ENCODE measurements around the gene STX5.
A peak's percentile ranks its signal among the peaks of the same experiment; 100 is the strongest.

STX5 gene

DNA sequence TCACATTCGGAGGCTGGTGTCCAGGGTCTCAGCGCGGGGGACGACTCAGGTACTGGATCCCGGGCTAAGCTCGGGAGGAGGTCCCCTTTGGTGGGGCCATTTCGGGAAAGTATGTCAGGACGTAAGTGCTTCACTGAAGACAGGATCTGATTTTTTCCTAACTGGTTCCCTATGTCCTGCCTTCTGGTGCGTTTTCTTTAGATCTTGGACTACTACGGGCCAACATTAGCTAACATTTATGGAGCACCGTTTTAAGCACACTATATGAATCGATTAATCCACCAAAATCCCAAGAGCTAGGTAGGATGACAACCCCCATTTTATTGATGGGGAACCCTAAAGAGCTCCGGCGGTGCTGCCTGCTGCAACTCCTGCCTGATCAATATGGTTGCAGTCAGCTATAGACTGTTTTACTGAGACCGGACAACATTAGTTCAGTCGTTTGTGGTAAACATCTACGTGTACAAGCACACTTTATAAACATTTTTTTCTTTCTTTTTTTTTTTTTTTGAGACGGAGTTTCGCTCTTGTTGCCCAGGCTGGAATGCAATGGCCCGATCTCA is 24.6 kb upstream of the STX5 start:
- Histone ChIP-seq H3K9me3 (ENCODE audit: insufficient read depth, low read length, severe bottlenecking) (no peaks in the 10 kb centered on the region), H3K4me2 (ENCODE audit: insufficient read depth, low read length) (peak overlapping the region; percentile 86), H3K4me3 (ENCODE audit: low read depth in 1 of 2, low read length in 2 of 2) (peak overlapping the region; percentile 47 to 59), H3K27me3 (ENCODE audit: insufficient read depth, low read length, poor library complexity) (no peaks in the 10 kb centered on the region), H3K36me3 (ENCODE audit: insufficient read depth, low read length) (peaks cover 41% of the 10 kb centered on the region), H3K27ac (ENCODE audit: low read length) (peak overlapping the region; percentile 96), H3K4me1 (ENCODE audit: insufficient read depth, low read length) (peaks cover 51% of the 10 kb centered on the region), H4K20me1 (ENCODE audit: insufficient read depth, low read length) (peaks cover 38% of the 10 kb centered on the region), H3K79me2 (ENCODE audit: insufficient read depth, low read length) (peaks cover 82% of the 10 kb centered on the region), H2AFZ (ENCODE audit: low read depth, low read length) (peak overlapping the region; percentile 93), H3K9ac (ENCODE audit: low read depth, low read length) (peak overlapping the region; percentile 80)
- ATAC-seq (ENCODE audit: insufficient read depth, low read depth) = peak; percentile 8; the same call in 1 of the 3 replicates
- no peak for DNase-seq
- no peak for TF ChIP-seq EZH2 (IDR thresholded peaks at IDR 0.05; ENCODE audit: borderline replicate concordance, low read depth, low read length, severe bottlenecking)
- TF ChIP-seq, protein P1, sequence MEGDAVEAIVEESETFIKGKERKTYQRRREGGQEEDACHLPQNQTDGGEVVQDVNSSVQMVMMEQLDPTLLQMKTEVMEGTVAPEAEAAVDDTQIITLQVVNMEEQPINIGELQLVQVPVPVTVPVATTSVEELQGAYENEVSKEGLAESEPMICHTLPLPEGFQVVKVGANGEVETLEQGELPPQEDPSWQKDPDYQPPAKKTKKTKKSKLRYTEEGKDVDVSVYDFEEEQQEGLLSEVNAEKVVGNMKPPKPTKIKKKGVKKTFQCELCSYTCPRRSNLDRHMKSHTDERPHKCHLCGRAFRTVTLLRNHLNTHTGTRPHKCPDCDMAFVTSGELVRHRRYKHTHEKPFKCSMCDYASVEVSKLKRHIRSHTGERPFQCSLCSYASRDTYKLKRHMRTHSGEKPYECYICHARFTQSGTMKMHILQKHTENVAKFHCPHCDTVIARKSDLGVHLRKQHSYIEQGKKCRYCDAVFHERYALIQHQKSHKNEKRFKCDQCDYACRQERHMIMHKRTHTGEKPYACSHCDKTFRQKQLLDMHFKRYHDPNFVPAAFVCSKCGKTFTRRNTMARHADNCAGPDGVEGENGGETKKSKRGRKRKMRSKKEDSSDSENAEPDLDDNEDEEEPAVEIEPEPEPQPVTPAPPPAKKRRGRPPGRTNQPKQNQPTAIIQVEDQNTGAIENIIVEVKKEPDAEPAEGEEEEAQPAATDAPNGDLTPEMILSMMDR (IDR thresholded peaks at IDR 0.05; ENCODE audit: borderline replicate concordance, extremely low read depth, low read length, poor library complexity, severe bottlenecking) = no peak

DNA sequence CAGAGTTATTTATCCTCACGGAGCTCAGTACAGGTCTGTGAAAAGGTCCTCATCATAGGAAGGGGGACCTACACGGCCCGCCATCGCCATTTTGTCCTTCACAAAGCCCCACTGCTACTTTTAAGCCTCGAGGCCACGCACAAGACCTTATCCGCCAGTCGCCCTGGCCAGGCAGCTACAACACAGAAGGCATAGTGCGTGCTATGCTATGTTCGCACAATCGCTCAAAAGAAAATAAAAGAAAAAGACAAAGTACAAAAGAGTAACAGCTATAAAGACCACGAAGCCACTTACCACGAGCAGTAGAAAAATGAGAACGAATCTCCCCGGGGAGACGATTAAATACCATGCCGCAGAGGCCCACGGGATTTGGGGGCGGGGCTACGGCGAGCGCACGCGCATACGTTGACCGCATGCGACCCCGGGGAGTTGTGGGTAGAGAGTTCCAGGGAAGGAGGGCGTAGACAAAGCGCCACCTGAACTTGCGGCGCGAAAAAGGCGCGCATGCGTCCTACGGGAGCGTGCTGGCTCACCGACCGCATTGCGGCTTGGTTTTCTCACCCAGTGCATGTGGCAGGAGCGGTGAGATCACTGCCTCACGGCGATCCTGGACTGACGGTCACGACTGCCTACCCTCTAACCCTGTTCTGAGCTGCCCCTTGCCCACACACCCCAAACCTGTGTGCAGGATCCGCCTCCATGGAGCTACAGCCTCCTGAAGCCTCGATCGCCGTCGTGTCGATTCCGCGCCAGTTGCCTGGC is 23.9 kb upstream of the STX5 start:
- Histone ChIP-seq H3K27me3 (ENCODE audit: insufficient read depth, low read length, poor library complexity) (no peaks in the 10 kb centered on the region), H2AFZ (ENCODE audit: low read depth, low read length) (peak overlapping the region; percentile 93), H3K9me3 (ENCODE audit: insufficient read depth, low read length, severe bottlenecking) (no peaks in the 10 kb centered on the region), H3K79me2 (ENCODE audit: insufficient read depth, low read length) (peaks cover 75% of the 10 kb centered on the region), H3K36me3 (ENCODE audit: insufficient read depth, low read length) (peaks cover 43% of the 10 kb centered on the region), H3K4me2 (ENCODE audit: insufficient read depth, low read length) (peak overlapping the region; percentile 86), H4K20me1 (ENCODE audit: insufficient read depth, low read length) (peaks cover 40% of the 10 kb centered on the region), H3K27ac (ENCODE audit: low read length) (peak overlapping the region; percentile 96), H3K4me3 (ENCODE audit: low read depth in 1 of 2, low read length in 2 of 2) (peak overlapping the region; percentile 59 to 73), H3K4me1 (ENCODE audit: insufficient read depth, low read length) (peaks cover 45% of the 10 kb centered on the region), H3K9ac (ENCODE audit: low read depth, low read length) (peak overlapping the region; percentile 80)
- peak; percentile 98 for DNase-seq
- TF ChIP-seq, protein P1 (IDR thresholded peaks at IDR 0.05; ENCODE audit: borderline replicate concordance, extremely low read depth, low read length, poor library complexity, severe bottlenecking) = no peak
- TF ChIP-seq EZH2 (IDR thresholded peaks at IDR 0.05; ENCODE audit: borderline replicate concordance, low read depth, low read length, severe bottlenecking) = no peak
- peak; percentile 83 for ATAC-seq (ENCODE audit: insufficient read depth, low read depth)

DNA sequence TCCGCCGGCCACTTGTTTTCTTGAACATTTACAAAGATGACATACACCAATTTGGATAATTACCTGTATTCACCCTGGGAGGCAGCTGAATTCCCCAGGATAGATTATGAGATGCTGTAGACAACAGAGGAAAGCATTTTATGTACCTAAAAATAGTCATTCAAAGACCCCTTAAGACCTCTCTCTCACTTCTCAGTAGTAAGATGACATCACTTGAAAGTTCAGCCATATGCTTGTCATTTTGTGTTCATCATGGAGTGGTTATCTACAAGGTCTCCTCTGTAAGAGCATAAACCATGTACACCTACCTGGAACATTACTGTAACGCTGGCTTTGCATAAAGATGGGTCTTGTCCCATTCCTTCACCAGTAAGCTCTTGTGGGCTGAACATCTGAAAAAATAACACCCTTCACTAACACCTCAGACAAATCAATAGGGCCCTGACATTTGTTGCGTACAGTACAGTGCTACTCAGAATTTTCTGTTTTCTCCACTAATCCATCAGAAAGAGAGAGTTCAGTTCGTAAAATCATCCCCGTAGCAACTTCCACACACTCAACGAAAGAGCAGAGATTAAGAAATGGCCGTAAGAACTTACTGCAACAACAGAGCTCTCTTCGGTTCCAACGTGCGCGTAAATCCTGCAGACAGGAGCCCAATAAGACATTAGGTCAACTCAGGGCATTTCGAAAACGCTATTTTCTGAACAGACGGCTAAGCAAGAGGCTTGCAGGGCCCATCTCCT is 23.1 kb upstream of the STX5 start:
- Histone ChIP-seq H3K4me1 (ENCODE audit: insufficient read depth, low read length) (peaks cover 43% of the 10 kb centered on the region), H3K79me2 (ENCODE audit: insufficient read depth, low read length) (peaks cover 69% of the 10 kb centered on the region), H3K9me3 (ENCODE audit: insufficient read depth, low read length, severe bottlenecking) (no peaks in the 10 kb centered on the region), H3K36me3 (ENCODE audit: insufficient read depth, low read length) (peaks cover 43% of the 10 kb centered on the region), H4K20me1 (ENCODE audit: insufficient read depth, low read length) (peaks cover 40% of the 10 kb centered on the region), H2AFZ (ENCODE audit: low read depth, low read length) (peak overlapping the region; percentile 7; the same call in 1 of the 2 replicates), H3K4me2 (ENCODE audit: insufficient read depth, low read length) (peak overlapping the region; percentile 62), H3K27me3 (ENCODE audit: insufficient read depth, low read length, poor library complexity) (no peaks in the 10 kb centered on the region), H3K27ac (ENCODE audit: low read length) (peak overlapping the region; percentile 95), H3K9ac (ENCODE audit: low read depth, low read length) (peak overlapping the region; percentile 80), H3K4me3 (ENCODE audit: low read depth in 1 of 2, low read length in 2 of 2) (peak overlapping the region; percentile 59 to 73)
- ATAC-seq (ENCODE audit: insufficient read depth, low read depth) (no peak), DNase-seq (no peak)
- TF ChIP-seq, protein P1 (IDR thresholded peaks at IDR 0.05; ENCODE audit: borderline replicate concordance, extremely low read depth, low read length, poor library complexity, severe bottlenecking) = no peak
- TF ChIP-seq EZH2 (IDR thresholded peaks at IDR 0.05; ENCODE audit: borderline replicate concordance, low read depth, low read length, severe bottlenecking) = no peak
